Measurements from ENCODE around the gene CA5A.
"Not testable (repeated sequence)": the region's sequence is repeated elsewhere in the genome, so short reads cannot be mapped to it uniquely, and the experiment has no call there.

The CA5A gene

GRCh38 chr16:87936375-87937230, at the start of gene CA5A:
TSS of gene CA5A (minus strand) at chr16:87936529. CDS start at chr16:87936450, 79 bp downstream.
- TF ChIP-seq CTCF (conservative IDR thresholded peaks at IDR 0.05; ENCODE audit: low read depth, low read length) = no peak
- no peak for DNase-seq (ENCODE audit: low read depth)
- no peak within 1 kb of the TSS for H3K4me3 ChIP-seq (ENCODE audit: low read length)

DNA sequence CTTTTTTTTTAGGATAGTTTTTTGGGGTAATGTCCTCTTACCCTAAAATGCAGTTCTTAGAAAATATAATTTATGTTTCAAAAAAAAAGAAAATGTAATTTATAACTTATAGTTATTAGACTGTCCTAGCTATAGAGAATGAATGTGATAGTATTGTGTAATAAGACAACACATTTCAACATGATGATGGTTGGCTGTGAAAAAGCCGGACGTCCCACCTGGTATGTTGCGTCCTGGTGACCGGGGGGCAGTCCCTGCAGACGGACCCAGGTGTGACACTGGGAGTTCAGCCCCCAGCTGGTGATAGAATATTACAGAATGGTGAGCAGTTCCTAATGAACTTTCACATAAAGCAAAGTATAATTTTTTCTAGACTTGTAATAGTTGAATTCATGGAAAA, 49.2 kb upstream of the CA5A start:
- not testable (repeated sequence) for H3K4me3 ChIP-seq (ENCODE audit: low read length); DNase-seq (ENCODE audit: low read depth)

DNA sequence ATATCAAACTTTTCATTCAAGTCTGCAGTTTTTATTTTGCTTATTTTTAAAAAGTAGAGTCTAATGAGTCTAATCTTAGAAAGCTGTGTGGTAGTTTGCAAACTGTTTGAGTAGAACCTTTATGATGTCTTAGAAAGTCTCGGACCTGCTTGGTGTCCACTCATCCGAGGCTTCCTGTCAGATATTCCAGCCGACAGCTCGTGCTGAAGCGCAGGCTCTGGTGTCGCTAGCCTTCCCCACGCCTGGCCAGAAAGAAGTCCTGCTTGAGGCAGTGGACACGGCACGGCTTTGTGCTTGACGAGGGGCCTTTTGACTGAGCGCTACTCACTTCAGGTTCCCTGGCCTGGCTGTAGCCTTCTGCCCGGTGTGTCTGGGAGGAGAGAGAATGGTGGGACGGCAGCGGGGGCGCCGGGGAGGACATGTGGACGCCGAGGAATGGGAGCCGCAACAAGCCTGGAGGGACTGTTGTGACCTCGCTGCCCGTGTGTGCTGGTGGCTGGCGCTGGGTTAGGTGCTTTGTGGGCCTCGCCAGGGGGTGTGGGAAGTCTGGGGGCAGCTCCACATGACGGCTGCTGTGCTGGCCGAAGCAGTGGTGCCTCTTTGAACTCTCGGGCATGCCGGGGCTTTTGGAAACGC, 48.4 kb upstream of the CA5A start:
- TF ChIP-seq CTCF (conservative IDR thresholded peaks at IDR 0.05; ENCODE audit: low read depth, low read length) = no peak
- no peak for DNase-seq (ENCODE audit: low read depth)
- H3K4me3 ChIP-seq (ENCODE audit: low read length) = no peak overlapping the region

DNA sequence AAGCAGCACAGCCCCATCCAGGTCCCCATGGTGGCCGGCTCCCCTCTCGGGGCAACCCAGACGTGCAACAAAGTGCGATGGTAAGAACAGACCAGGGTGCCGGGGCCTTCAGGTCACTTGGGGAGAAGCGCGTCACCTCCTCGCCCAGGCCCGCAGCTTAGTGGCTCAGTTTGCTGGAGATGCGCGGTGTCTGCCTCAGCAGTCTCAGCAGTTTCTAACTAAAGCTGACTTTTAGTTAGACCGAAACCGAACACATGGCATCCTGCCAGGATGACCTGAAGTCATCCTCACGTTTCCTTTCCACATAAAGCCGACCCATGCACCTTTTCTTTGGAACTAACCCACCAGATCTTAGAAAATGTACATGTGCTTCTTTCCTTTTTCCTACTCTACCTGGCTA, 47.9 kb upstream of the CA5A start:
- DNase-seq (ENCODE audit: low read depth); H3K4me3 ChIP-seq (ENCODE audit: low read length): not testable (repeated sequence)

DNA sequence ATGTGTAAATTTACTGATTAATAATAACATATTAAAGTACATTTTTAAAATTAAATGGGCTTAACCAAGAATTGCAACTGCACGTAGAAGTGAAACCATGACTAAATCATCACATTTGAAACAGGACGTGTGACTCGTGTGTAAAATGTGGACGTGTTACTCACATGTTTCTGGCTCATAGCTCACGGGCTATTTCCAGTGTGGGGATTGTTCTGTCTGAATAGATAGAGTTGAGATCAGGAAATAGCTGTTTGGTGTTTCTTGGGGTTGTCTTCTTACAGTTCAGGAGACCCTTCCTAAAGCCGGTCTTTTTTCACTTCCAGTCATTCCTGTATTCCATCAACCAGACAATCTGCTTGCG, 47.4 kb upstream of the CA5A start:
- DNase-seq (ENCODE audit: low read depth) = not testable (repeated sequence)

DNA sequence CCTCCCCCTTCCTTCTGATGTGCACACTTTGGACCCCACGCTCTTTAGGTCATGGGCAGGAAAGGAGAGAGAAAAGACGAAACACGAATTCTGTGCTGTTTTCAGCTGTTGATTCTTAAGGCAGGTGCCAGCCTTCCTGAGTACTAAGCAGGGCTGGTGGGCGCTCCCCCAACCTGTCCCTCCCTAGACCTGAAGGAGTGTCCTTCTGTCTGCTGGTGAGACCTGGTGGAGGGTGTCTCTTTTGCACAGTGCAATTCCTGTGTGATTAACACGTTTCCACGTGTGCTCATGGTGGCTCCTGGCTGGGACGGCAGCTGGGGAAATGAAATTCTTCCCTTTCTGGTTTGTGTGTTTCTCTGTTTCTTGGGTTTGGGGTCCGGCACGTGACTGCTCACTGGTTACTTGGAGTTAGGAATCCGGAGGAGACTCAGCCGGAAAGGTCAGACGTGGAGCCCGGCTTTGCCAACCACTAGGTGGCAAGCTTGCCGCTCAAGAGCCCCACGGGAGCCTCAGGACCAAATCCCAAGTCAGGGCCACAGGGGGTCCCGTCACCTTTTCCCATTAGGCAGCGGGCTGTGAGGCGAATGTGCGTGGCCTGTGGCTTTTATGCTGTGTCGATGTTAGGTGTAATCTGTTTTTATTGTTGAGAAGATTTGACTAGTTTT, 46.9 kb upstream of the CA5A start:
- H3K4me3 ChIP-seq (ENCODE audit: low read length); DNase-seq (ENCODE audit: low read depth): not testable (repeated sequence)
- TF ChIP-seq CTCF (conservative IDR thresholded peaks at IDR 0.05; ENCODE audit: low read depth, low read length) = peak; percentile 58

More for the DNA sequence above, 47.4 kb upstream of the CA5A start:
- H3K4me3 ChIP-seq (ENCODE audit: low read length) = not testable (repeated sequence)

DNA sequence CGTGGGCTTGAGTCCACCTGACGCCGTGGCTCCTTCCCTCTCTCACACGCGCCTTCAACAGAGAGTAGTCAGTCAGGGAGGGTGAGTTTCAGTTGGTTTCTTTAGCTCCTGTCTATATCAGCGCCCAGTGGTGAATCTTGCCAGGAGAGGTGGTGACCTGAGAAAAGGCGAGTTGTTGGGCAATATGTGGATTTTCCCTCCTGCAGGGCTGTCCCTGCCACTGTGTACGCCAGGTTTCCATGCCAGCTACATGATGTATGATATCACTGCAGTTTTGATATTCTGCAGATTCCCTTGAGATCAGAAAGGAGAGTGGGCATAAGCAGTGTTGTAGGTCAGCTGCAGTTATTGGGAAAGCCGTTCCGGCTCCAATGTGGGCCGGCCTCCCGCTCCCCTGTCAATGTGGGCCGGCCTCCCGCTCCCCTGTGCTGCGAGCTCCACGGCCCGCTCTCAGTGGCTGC, 46.3 kb upstream of the CA5A start:
- DNase-seq (ENCODE audit: low read depth) = no peak
- no peak for TF ChIP-seq CTCF (conservative IDR thresholded peaks at IDR 0.05; ENCODE audit: low read depth, low read length)
- no peak overlapping the region for H3K4me3 ChIP-seq (ENCODE audit: low read length)

DNA sequence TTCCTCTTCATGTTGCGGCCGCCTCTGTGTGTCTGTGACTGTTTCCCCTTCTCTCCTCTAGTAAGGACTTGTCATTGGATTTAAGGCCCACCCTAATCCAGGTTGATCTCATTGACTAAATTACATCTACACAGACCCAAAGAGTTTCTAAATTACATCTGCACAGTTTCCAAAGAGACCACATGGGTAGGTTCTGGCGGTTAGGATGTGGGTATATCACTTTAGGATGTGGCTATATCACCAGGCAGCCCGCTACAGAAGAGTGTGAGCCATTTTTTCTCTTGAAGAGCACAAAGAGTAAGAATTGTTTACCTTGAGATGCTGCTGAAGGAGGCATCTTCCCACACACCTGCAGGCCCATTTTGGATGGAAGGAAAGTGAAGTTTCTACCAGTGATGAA, 45.0 kb upstream of the CA5A start:
- DNase-seq (ENCODE audit: low read depth); H3K4me3 ChIP-seq (ENCODE audit: low read length): not testable (repeated sequence)

DNA sequence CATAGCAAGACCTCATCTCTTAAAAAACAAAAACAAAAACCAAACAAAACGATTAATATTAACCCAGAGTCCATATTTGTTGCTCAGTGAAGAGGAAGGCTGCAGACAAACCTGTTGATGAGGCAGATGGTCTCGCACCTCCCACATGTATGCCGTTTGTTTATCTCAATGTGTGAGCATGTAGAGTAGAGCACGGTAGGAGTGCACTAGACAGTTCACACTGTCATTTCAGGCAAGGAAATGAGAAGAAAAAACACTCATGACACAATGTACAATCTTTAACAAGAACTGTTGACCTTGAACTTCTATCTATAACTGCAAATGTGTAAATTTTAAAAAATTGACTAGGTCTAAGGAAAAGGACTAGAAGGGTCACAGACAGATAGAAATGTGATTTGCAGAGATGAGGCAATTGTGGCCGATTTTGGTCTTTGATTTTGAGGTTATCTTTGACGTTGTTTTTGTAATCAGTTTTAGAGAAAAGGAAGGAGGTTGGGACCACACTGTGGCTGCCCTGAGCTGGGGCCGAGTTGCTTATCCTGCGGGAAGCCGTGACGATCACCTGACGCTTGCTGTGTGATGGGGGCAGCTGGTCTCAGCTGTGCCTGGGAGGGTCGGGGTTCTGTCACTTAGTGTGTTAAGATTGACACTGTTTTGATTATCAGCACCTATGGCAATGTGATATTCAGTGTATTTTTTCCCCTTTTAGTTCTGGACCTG, 43.7 kb upstream of the CA5A start:
- not testable (repeated sequence) for DNase-seq (ENCODE audit: low read depth); H3K4me3 ChIP-seq (ENCODE audit: low read length)
